ENCODE measurements around the gene GSX1.

Gene GSX1

DNA sequence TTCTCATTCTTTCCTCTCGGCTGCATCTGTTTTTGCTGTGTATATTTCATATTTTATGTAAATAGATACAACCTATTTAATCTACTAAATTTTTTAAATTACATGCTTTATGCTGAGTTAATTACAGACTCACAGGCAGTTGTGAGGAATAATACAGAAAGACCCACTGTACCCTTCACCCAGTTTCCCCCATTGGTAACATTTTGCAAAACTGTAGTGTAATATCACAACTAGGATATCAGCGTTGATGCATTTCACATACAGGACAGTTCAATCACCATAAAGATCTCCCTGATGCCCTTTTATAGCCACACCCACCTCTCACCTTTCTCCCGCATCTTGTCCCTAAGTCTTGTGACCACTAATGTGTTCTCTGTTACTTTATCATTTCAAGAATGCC, 43.5 kb downstream of the GSX1 start:
- no peak for DNase-seq

DNA sequence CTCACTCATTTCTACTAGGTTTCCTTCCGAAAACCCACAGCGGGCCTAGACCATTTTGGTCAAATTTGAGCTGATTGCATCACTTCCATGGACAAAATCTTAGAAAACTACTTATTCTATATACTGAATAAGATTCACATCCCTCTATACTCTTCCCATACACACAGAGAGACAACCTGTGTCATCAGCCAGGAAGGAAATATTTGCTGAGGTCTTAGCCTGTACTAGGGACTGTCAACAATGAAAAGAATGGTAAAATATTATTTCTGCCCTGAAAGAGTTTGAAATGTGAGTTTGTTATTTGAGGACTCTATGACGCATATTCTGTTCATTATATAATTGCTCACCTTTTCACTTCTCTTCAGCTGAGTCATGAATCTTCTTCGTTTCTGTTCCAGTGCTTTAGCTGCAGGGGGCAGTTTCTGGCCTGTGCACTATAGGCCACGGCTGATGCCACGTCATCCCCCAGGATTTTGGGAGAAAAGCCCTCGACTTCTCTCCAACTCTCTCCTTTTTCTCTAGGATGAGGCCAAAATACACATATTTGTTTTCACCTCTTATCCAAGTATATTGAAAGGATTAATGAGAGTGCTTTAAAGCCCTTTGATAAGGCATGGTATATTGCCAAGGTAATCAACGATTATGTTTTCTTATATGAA, 47.7 kb downstream of the GSX1 start:
- no peak for DNase-seq

DNA sequence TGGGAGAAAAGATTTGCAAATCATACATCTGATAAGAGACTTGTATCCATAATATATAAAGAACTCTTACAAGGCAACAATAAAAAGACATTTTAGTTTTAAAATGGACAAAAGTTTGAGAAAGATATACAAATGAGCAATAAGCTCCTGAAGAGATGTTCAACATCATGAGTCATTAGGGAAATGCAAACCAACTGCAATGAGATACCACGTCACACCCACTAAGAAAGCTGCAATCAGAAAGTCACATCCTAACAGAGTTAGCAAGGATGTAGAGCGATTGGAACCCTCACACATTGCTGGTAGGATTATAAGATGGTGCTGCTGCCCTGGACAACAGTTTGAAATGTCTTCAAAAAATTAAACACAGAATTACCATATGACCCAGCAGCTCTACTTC, 50.3 kb downstream of the GSX1 start:
- DNase-seq: no peak
